ENCODE measurements around the gene KANK4.

The KANK4 gene

GRCh38 chr1:62212411-62212810, 106.8 kb downstream of the KANK4 start:
- no peak for DNase-seq (ENCODE audit: low read depth)
- no peak overlapping the region for H3K4me3 ChIP-seq (ENCODE audit: low read depth, low read length)
- TF ChIP-seq CTCF (conservative IDR thresholded peaks at IDR 0.05; ENCODE audit: low read depth, low read length) = no peak

GRCh38 chr1:62210960-62211359, 108.3 kb downstream of the KANK4 start:
- DNase-seq (ENCODE audit: low read depth) = no peak
- H3K4me3 ChIP-seq (ENCODE audit: low read depth, low read length) = no peak overlapping the region
- TF ChIP-seq CTCF (conservative IDR thresholded peaks at IDR 0.05; ENCODE audit: low read depth, low read length) = no peak

GRCh38 chr1:62209931-62210595, 109.2 kb downstream of the KANK4 start:
- no peak for DNase-seq (ENCODE audit: low read depth)
- no peak overlapping the region for H3K4me3 ChIP-seq (ENCODE audit: low read depth, low read length)
- no peak for TF ChIP-seq CTCF (conservative IDR thresholded peaks at IDR 0.05; ENCODE audit: low read depth, low read length)

- H3K4me3 ChIP-seq (ENCODE audit: low read depth, low read length) = no peak overlapping the region
- TF ChIP-seq CTCF (conservative IDR thresholded peaks at IDR 0.05; ENCODE audit: low read depth, low read length) = no peak
- DNase-seq (ENCODE audit: low read depth) = no peak
These were observed 110.3 kb downstream of the KANK4 start for GRCh38 chr1:62208970-62209369.

- H3K4me3 ChIP-seq (ENCODE audit: low read depth, low read length) = no peak overlapping the region
- no peak for TF ChIP-seq CTCF (conservative IDR thresholded peaks at IDR 0.05; ENCODE audit: low read depth, low read length)
- DNase-seq (ENCODE audit: low read depth) = no peak
These were observed 111.1 kb downstream of the KANK4 start for GRCh38 chr1:62208087-62208486.

- DNase-seq (ENCODE audit: low read depth) = no peak
- TF ChIP-seq CTCF (conservative IDR thresholded peaks at IDR 0.05; ENCODE audit: low read depth, low read length) = no peak
- no peak overlapping the region for H3K4me3 ChIP-seq (ENCODE audit: low read depth, low read length)
These were observed 112.0 kb downstream of the KANK4 start for GRCh38 chr1:62207187-62207586.

GRCh38 chr1:62198781-62199125, 120.5 kb downstream of the KANK4 start:
- no peak overlapping the region for H3K4me3 ChIP-seq (ENCODE audit: low read depth, low read length)
- peak; percentile 7 for DNase-seq (ENCODE audit: low read depth)
- TF ChIP-seq CTCF (conservative IDR thresholded peaks at IDR 0.05; ENCODE audit: low read depth, low read length) = no peak
